Sciatic nerve (tissue), 2 donors: ENCODE data around the gene RGS7BP. TPM values are rescaled to one million over a fixed set of nuclear protein-coding genes. Genes with fewer than 3 reads are reported as not detected.
"Not testable (repeated sequence)": the region's sequence is repeated elsewhere in the genome, so short reads cannot be mapped to it uniquely, and the experiment has no call there.

Source experiments
- ATAC-seq: fragments of 200-7000 bp; cut with Tn5 transposase; one replicate; pipeline ENCODE4 v1.9.1; 2020; ENCODE audit warnings: mild to moderate bottlenecking, moderate library complexity
- DNase-seq: peaks from one replicate; pipeline ENCODE4 v3.0.0-alpha.2; 2020; ENCODE audit warnings: low spot score
- intact Hi-C: fragments of 100-400 bp; cut with DNase I; formaldehyde crosslinking; loops from one replicate; pipeline ENCODE4 v1.14.2; 2022
- total RNA-seq: library from RNA; stranded (reverse); fragmentation: NEBNext Ultra II Directional; extraction: Animal tissue kit (Norgen Biotek cat#: 25700); gene quantifications from one replicate; pipeline ENCODE4 v1.2.1, GENCODE V29; 2021
- donor health status: DM: no; HTN: no; CAD: no.
- donor health status: DM: no; HTN: no; CAD: no.

Gene RGS7BP
- total RNA-seq, 1 donor from 2014 or later: 0.67 TPM

GRCh38 chr5:64532657-64533056 lies 26.8 kb downstream of the RGS7BP start:
- intact Hi-C loops: no loop called here
- ATAC-seq (no peak), DNase-seq (no peak)

GRCh38 chr5:64534033-64534432 lies 28.2 kb downstream of the RGS7BP start:
- ATAC-seq: no peak
- intact Hi-C loops: no loop called here
- no peak for DNase-seq

- intact Hi-C loops: no loop called here
- DNase-seq (no peak), ATAC-seq (no peak)
These were observed 52.1 kb downstream of the RGS7BP start for GRCh38 chr5:64557911-64558310.

GRCh38 chr5:64558641-64559040 lies 52.8 kb downstream of the RGS7BP start:
- DNase-seq, ATAC-seq, intact Hi-C loops: not testable (repeated sequence)

GRCh38 chr5:64566310-64566916 lies 60.6 kb downstream of the RGS7BP start:
- ATAC-seq (no peak), DNase-seq (no peak)
- intact Hi-C loops: no loop called here

GRCh38 chr5:64569858-64570257 lies 64.0 kb downstream of the RGS7BP start:
- intact Hi-C loops: no loop called here
- ATAC-seq (no peak), DNase-seq (no peak)

GRCh38 chr5:64570395-64570996 lies 64.7 kb downstream of the RGS7BP start:
- DNase-seq (no peak), ATAC-seq (no peak)
- intact Hi-C loops: no loop called here

- ATAC-seq (no peak), DNase-seq (no peak)
- intact Hi-C loops: no loop called here
These were observed 69.7 kb downstream of the RGS7BP start for GRCh38 chr5:64575561-64575960.

- intact Hi-C loops: no loop called here
- no peak for DNase-seq
- no peak for ATAC-seq
These were observed 70.4 kb downstream of the RGS7BP start for GRCh38 chr5:64576250-64576649.

- peak; percentile 69 for ATAC-seq
- intact Hi-C loops: no loop called here
- no peak for DNase-seq
These were observed 79.8 kb downstream of the RGS7BP start for GRCh38 chr5:64585646-64586045.

- intact Hi-C loops: no loop called here
- DNase-seq: no peak
- ATAC-seq: peak; percentile 27
These were observed 81.6 kb downstream of the RGS7BP start for GRCh38 chr5:64587370-64587769.

- ATAC-seq (no peak), DNase-seq (no peak)
- intact Hi-C loops: no loop called here
These were observed 87.0 kb downstream of the RGS7BP start for GRCh38 chr5:64592730-64593341.

- ATAC-seq (no peak), DNase-seq (no peak)
- intact Hi-C loops: no loop called here
These were observed 88.2 kb downstream of the RGS7BP start for GRCh38 chr5:64594025-64594424.

- DNase-seq (no peak), ATAC-seq (no peak)
- intact Hi-C loops: no loop called here
These were observed 88.8 kb downstream of the RGS7BP start for GRCh38 chr5:64594601-64595000.

- ATAC-seq: peak; percentile 15
- intact Hi-C loops: no loop called here
- no peak for DNase-seq
These were observed 89.4 kb downstream of the RGS7BP start for GRCh38 chr5:64595031-64595855.

GRCh38 chr5:64599226-64599625 lies 93.4 kb downstream of the RGS7BP start:
- intact Hi-C loops: no loop called here
- no peak for DNase-seq
- ATAC-seq: no peak

- DNase-seq (no peak), ATAC-seq (no peak)
- intact Hi-C loops: loop anchor here (10.0 kb wide), 1 partner anchor 369 kb away; no protein-coding TSS in a partner anchor
These were observed 97.9 kb downstream of the RGS7BP start for GRCh38 chr5:64603676-64604075.

- intact Hi-C loops: loop anchor here (10.0 kb wide), 1 partner anchor 372 kb away; no protein-coding TSS in a partner anchor
- no peak for DNase-seq
- ATAC-seq: no peak
These were observed 101.1 kb downstream of the RGS7BP start for GRCh38 chr5:64606926-64607325.

GRCh38 chr5:64612344-64612961 lies 106.6 kb downstream of the RGS7BP start:
- peak; percentile 59 for ATAC-seq
- DNase-seq: no peak
- intact Hi-C loops: no loop called here
